ENCODE measurements around the gene SMOC2.

Gene SMOC2, protein sequence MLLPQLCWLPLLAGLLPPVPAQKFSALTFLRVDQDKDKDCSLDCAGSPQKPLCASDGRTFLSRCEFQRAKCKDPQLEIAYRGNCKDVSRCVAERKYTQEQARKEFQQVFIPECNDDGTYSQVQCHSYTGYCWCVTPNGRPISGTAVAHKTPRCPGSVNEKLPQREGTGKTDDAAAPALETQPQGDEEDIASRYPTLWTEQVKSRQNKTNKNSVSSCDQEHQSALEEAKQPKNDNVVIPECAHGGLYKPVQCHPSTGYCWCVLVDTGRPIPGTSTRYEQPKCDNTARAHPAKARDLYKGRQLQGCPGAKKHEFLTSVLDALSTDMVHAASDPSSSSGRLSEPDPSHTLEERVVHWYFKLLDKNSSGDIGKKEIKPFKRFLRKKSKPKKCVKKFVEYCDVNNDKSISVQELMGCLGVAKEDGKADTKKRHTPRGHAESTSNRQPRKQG

DNA sequence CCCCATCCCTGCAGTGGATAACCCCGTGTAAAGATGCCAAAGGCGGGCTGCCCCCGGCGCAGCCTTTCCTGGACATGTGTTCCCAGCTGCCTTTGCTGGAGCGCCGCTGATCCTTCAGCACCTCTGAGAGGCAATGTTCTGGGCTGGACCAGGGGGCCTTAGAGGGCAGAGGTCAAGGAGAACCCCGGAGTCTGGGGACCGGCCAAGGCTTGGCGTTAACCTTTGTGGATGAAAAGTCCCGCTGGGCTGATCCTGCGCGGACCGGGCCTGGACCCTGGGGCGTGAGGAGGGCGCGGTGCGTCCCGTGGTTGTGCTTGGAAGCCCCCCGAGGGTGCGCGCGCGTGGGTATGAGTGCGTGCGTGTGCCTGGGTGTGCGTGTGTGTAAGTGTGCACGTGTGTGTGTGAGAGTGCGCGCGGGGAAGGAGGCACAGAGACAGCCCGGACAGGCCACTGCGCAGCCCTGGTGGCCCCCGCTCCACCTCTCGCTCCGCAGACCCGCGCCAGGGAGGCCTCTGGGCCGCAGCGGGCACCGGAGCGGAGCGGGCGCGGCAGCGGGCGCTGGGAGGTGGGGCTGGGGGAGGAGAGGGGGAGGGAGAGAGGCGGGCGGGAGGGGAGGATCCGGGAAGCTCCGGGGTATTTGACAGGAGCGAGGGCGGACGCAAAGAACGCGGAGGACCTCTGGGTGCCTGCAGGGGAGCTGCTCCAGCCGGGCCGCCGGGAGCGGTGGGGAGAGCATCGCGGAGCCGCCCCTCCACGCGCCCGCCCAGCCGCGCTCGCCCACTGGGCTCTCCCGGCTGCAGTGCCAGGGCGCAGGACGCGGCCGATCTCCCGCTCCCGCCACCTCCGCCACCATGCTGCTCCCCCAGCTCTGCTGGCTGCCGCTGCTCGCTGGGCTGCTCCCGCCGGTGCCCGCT lies at the start of gene SMOC2:
SMOC2 (plus strand) TSS at position 665 of the 914 bp plus-strand sequence; CDS start at position 852, 187 bp downstream.
- peak in 2 of 58 donors; percentile 5 to 19 for DNase-seq

DNA sequence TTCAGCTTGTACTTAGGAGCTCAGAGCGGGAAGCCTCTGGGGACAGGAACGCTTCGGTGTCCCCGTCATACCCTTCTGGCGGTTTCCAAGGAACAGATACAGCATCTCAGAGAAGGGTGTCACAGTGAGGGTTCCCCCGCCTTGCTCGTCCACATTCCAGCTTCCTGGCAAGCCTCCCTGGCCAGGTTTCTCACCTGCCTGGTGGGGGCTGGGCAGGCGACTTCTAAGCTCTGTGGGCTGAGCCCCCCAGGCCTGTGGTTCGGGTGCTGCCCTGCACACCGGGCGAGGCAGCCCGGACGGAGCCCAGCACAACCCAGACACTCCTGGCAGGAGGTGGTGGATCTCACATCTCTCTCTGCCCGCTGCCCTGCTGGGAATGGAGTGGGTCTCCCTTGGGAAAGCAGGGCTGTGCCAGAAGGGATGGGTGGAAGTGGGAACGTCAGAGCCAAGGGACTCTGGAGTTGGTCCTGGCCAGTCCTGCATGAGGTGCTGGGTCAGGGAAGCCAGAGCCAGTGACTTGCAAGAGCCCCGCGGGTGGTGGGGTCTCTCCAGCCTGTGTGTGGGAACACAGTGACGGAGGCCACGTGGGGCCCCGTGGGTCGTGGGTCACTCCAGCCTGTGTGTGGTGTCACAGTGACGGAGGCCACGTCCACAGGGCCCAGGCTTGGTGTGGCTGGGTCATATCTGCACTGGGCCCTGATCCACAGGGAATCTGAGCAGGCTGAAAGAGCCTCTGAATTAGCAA lies 47.7 kb upstream of the SMOC2 start:
- no peak for DNase-seq

DNA sequence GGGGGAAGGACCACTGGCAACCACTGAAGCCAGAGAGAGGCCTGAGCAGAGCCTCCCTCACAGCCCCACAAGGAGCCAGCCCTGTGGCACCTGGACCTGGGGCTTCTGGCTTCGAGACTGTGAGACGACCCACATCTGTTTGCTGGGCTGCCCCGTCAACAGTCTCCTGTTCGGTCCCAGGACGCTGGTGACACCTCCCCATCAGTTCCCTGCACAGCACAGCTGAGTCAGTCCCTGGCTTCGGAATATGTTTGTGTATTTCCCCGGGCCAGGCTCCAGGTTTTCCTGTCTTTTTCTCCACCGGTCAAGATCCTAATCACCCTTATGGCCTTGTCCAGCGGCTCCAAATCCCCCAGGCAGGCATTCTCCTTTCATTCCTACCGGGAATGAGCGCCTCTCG lies 46.4 kb upstream of the SMOC2 start:
- DNase-seq, result no peak

DNA sequence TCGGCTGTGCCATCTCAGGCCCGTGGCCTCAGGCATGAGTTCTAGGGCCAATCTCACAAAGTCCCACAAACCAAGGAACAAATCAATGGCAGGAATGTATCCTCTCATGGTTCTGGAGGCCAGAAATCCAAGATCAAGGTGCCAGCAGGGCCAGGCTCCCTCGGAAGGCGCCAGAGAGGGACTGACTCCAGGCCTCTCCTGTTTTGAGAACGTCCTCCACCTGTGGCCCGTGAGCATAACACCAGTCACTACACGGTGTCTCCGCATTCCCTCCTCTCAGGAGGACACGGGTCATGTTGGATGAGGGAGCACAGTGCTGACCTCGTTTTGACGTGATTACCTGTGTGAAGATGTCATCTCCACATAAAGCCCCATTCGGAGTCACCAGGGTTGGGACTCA lies 45.0 kb upstream of the SMOC2 start:
- DNase-seq, result no peak

DNA sequence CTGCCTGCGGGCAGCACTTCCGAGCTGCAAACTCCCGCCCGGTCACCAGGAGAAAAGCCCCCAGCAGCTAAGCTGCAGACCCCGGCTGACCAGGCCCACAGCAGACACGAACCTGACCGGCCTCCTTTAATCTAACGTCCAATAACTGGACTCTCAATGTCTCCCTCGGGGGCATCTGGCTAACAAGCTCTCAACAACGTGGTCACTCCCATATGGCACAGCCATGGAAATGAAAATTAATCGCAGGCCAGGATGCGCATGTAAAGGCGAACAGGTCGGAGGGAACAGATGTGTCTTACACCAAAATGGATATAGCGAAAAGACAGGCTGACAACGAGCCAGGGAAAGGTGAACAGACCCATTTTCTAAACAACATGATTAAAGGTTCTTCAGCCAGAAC lies 44.4 kb upstream of the SMOC2 start:
- no peak for DNase-seq

DNA sequence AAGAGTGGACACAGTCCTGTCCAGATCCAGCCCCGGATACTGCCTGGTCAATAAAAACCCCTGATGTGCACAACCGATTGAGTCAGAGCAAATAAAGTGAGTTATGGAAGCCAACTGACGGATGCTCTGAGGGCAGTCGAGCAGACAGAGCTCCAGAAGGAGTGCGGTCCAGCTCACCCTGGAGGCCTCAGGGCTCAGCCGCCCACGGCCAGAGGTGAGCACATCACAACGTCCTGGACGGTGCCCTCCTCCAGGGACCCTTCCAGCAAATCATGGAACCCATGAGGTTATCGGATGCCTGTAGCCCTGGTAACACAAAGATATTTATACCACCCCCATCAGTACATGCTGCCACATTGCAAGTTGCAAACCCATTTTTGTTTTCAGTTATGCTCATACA lies 44.0 kb upstream of the SMOC2 start:
- DNase-seq, result no peak

DNA sequence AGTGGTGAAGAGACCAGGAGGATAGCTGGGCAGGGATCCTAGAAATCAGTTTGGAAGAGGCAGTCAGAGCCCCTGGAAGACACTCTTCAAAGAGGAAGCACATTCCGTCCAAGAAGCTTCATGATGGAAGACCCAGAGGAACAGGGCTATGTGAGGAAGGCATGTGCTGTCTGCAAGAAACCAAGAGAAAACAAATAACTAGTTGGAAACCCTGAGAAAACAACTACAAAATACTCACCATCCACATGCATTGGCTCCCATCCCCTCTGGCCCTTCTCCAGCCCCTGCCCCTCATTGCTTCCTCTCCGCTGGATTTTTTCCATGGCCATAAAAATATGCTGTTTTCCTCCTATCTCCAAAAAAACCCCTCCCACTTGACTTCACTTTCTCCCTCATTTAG lies 40.9 kb upstream of the SMOC2 start:
- DNase-seq, result no peak

DNA sequence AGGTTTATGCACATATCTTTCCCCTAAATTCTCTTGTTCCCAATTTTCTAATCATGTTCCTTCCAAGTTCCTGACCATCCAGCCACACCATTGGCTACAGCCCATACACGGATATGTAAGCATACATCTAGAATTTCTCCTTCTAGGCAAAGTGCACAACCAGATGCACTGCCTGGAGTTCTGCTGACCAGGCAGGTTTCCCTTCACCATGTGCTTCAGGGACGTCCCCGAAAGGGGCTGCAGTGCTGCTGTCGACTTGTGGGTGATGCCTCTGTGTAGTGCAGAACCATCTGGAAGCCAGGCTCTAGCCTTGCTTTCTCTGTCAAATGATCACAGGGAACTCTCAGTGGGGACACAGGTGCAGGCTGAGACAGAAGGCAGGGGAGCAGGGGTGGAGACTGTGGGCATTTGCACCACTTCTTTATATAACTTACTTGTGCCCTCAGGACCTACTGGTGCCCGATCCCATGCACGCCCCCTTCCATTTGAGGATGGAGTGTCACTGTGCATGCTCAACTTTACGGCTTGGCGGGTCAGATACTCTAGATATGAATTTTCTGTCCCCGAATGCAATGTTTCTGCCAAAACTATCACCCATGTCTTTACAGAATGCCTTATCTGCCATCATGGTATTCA lies 37.5 kb upstream of the SMOC2 start:
- DNase-seq, result no peak

DNA sequence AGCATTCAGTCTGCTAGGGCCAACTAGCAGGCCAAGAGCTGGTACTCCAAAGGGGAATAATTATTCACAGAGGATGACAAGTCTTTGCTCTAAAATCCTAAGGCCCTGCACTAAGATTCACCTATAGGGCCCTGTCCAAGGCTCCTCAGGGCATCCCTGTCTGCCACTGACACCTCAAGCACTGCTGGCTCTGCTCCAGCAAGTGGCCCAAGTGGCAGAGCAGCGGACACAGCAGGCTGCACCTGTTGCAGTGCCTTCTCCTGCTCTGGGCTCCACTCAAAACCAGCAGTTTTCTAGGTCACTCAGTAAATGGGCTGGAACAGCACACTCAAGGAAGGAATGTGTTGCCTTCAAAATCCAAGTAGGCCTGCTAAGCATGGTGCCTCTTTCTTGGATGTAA lies 36.4 kb upstream of the SMOC2 start:
- no peak for DNase-seq

DNA sequence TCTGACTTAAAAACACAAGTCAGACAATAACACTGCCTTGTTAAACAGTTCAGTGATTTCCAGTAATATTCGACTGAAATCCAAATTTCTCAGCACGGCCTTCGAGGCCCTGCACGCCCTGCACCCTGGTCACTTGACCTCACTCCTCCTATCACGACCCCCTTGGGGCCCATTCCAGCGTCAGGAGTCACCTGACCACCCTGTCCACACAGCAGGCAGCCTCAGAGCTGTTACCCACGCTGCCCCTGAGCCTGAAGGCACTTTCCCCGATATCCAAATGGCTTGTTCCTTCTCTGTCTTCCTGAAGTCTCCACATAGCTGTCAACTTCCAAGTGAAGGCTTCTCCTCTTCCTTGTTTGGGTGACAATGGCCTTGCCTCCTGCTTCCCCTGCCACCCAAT lies 33.1 kb upstream of the SMOC2 start:
- DNase-seq, result no peak

DNA sequence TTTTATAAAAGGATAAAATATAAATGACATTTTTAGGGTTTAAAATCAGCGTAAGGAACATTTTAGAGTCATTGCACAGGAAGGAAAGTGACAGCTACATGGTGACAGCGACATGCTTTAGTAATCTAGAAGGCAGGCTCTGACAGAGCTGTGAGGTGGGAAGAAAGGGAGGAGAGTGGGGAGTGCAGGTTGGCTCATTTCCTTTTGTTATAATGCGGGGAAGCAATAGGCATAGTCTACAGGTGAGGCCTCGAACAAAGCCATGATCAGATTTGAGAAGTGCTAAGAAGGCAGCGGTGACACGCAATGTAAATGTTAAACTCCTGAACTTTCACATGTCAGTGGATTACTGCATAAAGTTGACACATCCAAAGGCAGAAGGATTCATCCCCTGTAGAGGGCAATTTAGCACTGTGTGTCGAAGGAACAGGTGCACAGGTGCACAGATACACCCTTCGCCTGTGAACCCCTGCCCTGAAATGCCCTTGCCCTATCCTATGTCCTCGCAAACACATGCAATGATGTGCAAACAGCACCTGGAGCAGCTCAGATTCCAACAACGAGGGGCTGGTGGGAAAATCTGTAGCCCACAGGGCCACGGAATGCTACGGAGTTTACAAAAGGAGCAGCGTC lies 32.4 kb upstream of the SMOC2 start:
- DNase-seq, result peak in 1 of 58 donors; percentile 22

DNA sequence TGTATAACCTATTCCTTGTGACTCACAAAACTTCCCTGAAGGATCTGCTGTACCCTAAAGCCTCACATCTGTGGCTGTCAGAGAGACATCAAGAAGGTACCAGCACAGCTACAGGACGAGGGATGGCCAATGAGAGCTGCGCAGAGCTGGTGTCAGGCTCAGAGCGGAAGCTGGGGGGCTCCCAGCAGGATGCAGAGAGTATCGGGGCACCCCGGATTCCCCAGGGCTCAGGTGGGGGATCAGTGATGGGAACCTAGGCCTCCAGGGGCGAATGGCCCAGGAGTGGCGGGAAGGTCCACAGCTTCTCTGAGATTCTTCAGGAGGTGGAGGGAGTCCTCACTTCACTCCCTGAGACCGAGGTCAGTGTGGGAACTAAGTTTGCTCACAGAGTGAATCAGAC lies 30.9 kb upstream of the SMOC2 start:
- DNase-seq, result no peak

DNA sequence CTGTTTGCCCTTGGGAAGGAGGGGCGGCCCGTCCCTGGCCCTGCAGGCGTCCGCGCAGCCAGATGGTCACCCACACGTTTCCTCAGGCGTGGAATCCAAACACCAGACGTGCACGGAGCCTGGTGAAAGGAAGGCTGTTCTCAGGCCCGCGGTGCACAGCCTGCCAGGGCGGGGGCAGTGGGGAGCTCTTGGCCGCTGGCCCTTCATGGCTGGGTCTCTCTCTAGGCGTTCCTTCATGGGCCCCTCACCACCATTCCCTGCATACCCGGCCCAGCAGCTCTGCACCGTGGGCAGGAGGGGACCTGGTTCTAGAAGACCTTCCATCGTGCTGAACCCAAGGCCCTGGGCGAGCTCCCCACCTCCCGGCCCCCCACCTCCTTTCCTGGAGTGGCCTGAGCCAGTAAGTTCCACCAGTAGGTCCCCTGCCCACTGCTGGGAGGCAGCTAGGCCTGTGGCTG lies 30.4 kb upstream of the SMOC2 start:
- DNase-seq, result no peak

DNA sequence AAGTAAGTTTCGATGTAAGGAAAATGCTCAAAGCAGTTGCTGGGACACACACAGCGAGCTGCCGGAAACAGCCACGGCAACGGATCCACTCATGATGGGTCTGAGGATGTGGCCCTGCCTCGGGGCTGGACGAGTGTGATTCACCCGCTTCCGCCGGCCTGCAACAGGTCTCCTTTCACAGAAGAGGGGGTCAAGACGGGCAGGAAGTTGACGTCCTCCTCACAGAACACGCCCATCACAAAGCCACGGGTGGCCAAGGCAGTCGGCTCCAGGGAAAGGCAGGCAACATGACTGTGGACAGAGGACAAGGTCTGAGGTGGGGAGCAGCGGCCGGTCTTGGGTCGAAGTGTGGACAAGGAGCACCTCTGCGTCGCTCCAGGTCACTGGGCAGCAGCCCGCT lies 29.9 kb upstream of the SMOC2 start:
- no peak for DNase-seq

DNA sequence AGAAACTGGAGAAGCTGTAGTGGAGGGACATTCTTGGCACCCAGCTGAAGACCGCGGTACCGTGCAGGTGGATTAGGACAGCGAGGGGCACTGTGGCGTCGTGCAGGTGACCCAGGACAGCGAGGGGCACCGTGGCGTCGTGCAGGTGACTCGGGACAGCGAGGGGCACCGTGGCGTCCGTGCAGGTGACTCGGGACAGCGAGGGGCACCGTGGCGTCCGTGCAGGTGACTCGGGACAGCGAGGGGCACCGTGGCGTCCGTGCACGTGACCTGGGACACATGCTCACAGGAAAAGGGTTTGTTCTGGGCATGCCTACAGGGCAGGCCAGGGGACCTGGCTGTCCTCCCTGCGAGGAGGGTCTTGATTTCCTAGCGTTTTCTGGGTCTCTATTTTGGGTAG lies 29.2 kb upstream of the SMOC2 start:
- DNase-seq, result no peak

DNA sequence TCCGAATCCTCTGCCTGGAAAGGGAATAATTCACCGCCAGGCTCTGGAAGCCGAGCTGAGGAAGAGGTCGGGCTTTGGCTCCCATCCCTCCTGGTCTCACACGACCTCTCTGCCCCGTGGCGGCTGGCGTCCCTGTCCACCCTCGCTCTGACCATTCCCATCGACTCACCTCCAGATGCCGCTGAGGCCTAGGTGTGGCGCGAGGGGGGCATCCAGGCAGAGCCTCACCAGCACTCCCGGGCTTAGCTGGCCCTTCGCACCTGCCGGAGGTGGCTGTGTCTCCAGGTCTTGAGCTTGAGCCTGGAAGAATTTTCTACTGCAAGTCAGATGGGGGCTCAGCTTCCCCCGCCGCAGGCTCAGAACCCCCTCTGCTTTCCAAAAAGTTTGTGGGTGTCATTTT lies 28.5 kb upstream of the SMOC2 start:
- no peak for DNase-seq

DNA sequence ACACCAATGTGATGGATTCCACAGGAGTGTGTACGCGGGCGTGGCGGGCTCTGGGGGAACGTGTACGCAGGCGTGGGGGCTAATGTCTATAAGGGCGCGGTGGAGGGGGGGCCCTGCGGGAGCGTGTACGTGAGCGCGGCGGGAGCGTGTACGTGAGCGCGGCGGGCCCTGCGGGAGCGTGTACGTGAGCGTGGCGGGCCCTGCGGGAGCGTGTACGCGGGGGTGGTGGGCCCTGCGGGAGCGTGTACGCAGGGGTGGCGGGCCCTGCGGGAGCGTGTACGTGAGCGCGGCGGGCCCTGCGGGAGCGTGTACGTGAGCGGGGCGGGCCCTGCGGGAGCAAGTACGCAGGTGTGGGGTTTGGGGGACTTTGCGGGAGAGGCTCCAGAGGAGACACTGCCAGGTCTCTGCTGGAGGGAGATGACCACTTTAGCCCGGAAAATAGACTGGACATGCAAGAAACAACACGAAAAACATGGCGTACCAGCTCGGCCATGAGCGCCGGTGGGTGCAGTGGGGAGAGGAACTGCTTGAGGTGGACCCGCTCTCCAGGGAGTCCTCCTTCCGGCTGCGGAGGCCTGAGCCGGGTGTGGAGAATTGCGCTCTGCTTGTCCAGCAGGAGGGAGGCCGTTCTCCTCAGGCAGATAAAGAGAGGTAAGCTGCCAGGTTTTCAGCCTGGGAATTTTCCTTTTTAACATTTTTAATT lies 27.8 kb upstream of the SMOC2 start:
- DNase-seq, result no peak

DNA sequence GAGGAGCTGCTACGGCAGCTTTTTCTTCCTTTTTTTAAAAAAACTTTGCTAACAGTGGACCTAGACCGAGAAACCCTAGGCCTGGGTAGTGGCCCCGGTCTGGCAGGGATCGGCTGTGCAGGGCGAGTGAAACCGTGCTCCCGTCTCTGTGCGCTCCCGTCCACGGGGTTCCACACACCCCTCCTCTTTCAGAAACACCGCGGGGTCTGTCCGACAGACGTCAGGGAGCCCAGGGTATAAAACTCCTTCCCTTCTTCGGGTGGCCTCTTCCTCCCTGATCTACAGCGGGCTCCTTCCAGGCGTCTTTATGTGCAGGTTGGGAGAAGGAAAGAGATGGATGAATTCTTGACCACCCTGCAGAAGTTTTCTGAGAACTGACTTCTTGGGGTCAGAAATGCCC lies 27.1 kb upstream of the SMOC2 start:
- DNase-seq, result no peak

DNA sequence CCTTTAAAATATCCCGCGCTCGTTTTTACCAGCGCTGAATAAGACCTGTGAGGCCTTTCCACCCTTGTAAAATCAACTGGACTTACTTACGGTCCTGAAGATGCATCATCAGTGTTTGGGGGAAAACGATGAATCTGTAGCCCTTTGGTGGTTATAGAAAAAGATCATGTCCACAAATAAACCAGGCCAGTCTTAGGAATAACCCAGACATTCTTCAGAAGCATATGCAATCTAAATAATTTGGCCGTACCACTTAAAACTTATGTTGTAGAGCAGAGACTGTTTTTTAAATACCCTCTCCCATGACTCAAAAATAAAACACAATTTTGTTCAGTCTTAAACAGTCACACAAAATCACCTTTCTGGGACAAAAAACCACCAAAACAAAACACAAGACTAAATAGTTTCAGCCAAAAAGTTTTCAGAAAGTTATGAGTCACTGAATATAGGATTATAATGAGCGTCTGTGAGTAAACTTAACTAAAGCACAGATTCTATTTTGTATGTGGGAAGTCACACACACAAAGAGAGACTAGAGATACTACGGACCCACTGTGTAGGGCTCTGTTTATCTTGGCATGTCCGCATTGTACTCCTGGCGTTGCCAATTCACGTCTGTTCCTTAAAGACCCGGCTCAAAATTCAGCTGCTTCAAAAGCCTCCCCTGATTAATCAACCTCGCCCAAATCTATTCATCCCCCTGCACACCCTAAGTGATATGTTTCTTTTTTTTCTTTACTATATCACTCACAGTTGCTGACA lies 26.5 kb upstream of the SMOC2 start:
- no peak for DNase-seq

Data from anterior cingulate cortex (tissue), 58 donors.